GM21825 (cell line): Measurements from ENCODE around the gene PDXP.
A peak's percentile ranks its signal among the peaks of the same experiment; 100 is the strongest.
"Not testable (repeated sequence)": the region's sequence is repeated elsewhere in the genome, so short reads cannot be mapped to it uniquely, and the experiment has no call there.

Experiments
- ATAC-seq: cut with Tn5 transposase; IDR thresholded peaks from one replicate; pipeline ENCODE4 v1.9.1; 2021; ENCODE audit warnings: mild to moderate bottlenecking, moderate library complexity; ENCODE audit not compliant: unreplicated experiment

Gene PDXP, protein sequence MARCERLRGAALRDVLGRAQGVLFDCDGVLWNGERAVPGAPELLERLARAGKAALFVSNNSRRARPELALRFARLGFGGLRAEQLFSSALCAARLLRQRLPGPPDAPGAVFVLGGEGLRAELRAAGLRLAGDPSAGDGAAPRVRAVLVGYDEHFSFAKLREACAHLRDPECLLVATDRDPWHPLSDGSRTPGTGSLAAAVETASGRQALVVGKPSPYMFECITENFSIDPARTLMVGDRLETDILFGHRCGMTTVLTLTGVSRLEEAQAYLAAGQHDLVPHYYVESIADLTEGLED

DNA sequence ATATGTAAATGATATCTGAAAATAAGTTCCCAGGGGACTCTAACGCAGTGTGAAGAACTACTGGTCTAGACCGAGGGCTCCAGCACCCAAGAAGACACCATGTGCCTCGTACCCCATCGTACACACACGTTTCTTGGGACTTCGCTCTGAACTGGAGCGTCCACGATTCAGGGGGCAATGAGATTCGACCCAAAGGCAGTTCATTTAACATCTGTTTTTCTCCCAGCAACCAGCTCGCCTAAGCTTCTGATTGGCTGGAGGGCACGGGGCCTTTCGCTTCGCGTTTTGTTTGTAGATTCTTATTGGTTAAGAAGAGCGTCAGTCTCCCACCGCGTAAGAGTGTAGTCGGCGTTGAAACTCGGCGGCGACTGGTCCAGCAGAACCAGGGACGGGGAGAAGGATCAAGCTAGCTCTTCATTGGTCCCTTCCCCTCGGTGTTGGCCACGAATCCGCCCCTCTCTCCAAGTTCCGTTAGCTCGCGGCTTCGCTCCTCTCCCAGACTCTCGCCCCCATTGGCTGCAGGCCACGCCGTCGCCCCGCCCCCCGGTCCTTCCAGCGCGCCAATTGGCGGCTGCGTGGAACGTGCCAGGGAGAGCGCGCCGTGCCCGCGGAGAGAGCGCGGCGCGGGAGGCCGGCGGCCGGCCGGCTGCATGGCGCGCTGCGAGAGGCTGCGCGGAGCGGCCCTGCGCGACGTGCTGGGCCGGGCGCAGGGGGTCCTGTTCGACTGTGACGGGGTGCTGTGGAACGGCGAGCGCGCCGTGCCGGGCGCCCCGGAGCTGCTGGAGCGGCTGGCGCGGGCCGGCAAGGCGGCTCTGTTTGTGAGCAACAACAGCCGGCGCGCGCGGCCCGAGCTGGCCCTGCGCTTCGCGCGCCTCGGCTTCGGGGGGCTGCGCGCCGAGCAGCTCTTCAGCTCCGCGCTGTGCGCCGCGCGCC lies at the start of gene PDXP:
TSS of gene PDXP (plus strand) at position 591 of the 933 bp plus-strand sequence. CDS start at position 651, 60 bp downstream.
- ATAC-seq = peak; percentile 70

DNA sequence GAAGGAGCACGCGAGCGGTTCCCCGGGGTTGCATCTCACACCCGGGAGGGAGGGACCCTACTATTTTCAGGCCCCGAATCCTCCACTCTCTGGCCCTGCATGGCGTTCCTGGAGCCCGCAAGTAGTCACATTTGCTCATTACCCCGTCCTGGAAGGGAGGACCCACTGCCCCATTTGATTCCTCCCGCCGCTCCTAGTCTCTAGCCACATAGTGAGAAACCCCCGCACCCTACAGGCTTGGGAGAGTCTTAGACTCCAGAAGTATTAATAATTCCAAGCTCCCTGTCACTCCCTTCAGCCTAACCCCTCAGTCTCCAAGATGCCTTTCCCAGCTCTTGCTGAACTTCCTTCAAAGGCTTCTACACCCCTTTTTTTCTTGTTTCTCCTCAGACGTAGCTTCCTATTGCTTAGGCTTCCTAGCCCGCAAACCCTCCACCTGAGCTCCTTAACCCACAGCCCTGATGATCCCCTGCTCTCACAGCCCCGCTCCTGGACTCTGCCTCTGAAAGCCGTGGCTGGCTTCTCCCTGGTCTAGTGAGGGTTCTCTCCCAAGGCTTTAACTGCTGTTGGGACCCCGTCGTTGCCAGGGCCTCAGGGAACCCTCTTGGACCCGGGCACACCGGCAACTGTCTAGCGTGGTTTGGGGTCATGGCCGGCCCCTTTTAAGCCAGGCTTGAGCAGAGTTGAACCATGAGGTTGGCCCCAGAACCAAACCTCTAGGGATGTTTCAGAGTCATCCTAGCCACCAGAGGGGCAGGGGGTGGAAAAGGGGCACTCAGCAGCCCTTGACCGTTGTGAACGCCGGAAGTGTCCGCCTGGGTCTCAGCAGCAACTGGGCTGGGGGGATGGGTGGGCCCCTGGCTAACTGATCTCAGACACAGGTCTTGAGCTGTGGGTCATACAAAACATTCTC lies 49.0 kb upstream of the PDXP start:
- no peak for ATAC-seq

DNA sequence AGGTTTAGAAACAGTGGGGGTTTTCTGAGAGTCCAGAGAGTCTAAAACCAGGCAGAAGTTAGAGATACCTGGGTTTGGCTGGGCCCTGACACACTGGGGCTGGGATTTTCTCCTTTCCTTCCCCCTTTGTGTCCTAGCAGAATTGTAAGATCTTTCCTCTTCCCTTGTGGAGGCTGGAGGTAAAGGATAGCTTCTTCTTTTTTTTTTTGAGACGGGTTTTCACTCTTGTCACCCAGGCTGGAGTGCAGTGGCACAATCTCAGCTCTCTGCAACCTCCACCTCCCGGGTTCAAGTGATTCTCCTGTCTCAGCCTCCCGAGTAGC lies 48.4 kb upstream of the PDXP start:
- ATAC-seq = not testable (repeated sequence)

DNA sequence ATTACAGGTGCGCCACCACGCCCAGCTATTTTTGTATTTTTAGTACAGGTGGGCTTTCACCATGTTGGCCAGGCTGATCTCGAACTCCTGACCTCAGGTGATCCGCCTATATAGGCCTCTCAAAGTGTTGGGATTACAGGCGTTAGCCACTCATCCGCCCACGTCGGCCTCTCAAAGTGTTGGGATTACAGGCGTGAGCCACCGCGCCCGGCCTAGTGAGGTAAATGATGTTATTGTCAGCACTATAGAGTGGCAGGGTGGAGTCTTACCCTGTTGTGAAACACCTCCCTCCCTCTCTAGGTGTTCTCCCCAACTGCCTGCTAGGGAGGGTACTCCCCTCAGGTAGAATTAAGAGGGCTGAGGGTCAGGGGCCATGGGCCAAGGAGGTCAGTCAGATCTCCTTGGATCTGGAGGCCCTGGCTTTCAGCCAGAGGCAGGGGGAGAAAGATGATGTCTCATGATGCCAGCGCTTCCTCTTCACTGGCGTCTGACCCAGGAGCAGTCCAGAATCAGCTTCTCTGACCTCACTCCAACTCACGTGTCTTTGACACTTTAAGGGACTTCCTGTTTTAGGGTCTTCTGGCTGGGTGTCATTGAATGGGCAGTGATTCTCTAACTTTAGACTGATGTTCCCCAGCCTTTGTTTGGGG lies 47.9 kb upstream of the PDXP start:
- no peak for ATAC-seq

DNA sequence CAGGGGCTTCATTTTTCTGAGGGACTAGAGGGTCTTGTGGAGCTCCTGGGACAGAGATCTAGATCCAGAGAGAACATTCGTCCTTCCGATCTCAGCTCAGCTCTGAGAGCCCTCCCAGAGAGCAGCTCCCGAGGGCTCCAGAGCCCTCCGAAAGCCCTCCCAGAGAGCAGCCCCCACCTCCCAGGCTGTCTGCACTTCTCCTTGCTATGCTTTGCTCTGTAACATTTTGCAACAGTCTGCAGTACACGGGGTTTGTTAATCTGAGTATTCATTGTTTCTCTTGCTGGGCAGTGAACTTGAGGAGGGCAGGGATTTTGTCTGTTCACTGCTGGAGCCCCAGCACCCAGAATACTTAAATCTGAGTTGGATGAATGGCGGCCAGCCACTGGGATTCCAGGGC lies 47.3 kb upstream of the PDXP start:
- ATAC-seq = no peak

DNA sequence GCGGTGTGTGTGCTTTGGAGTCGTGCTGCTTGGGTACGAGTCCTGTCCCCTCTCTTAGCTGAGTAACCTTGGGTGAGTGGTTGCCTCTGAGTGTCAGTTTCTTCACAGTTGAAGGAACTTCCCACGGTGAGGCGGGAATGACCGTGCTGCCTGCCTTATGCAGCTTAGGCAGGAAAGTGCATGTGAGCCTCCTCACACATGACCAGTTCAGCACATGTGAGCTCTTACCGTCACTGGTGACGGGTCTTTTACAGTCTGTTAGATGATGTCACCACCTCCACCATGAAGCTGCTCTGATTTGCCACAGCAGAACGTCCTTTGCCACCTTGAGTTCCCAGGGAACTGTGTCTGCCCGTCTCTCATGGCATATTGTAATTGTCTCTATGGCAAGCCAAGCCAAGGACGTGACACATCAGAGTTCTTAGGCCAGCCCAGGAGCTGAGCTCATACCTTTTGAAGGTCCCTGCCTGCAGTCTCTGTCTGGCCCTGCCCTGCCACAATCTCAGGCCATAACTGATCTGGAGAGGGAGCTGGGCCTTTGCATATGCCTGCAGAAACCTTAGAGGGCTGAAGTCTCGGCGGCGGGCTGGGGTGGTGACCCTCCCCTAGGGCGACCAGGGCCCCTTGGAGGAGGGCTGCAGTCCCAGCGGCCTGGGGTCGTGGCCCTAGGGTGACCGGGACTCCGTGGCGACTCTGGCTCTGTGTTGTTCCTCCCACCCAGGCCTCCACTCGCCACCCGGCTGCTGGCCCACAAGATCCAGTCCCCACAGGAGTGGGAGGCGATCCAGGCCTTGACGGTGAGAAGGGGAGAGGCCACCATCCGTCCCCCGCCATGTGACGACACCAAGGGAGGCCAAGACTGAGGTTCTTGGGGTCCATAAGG lies 42.1 kb upstream of the PDXP start:
- no peak for ATAC-seq

DNA sequence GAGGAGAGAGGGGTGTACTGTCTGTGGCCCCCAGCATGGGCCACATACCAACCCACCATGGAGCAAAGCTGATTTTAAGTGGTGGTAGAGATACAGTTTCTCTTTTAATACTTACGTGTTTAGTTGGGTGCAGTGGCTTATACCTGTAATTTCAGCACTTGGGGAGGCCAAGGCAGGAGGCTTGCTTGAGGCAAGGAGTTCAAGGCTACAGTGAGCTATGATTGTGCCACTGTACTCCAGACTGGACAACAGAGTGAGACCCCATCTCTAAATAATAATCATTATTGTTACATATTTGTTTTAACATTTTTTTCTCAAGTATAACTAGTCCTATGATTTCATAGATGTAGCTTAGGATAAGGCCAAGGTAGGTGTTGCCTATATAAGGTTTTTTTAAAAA lies 41.1 kb upstream of the PDXP start:
- no peak for ATAC-seq

DNA sequence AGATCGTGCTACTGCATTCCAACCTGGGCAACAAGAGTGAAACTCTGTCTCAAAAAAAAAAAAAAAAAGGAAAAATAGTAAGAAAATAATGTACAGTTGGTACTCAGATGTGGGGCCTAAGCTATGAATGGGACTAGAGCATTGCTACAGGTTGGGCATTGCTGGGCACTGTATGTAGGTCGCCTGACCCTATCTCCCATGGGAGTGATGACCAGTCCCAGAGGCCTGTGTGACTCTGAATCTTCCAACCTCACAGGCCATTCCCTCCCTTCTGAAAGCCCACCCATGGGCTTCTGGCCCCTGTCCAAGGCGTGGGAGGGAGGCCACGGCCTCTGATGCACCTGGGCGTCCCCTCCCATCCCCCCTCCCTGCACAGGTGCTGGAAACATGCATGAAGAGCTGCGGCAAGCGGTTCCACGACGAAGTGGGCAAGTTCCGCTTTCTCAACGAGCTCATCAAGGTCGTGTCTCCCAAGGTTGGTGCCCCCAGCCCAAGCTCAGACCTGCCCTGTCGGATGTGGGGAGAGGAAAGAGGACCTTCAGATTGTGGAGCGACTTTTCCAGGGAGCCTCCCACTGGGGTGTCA lies 40.4 kb upstream of the PDXP start:
- ATAC-seq = no peak

DNA sequence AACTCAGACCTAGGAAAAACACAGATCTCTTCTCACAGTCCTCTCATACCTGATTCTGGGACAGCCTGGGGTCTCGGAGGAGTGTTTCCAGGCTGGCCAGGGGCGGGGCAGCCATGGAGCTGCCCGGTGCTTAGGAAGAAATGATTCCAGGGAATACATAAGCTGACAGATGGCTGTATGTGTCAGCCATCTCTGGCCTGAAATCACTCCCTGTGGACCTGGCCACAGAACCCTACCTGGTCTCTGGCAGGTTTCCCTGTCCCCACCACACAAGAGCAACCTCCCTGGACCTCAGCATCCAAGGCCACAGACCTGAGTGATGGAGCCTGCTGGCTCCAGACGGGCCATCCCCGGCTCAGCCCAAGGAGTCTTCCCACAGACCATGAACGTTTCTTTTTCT lies 39.8 kb upstream of the PDXP start:
- no peak for ATAC-seq

DNA sequence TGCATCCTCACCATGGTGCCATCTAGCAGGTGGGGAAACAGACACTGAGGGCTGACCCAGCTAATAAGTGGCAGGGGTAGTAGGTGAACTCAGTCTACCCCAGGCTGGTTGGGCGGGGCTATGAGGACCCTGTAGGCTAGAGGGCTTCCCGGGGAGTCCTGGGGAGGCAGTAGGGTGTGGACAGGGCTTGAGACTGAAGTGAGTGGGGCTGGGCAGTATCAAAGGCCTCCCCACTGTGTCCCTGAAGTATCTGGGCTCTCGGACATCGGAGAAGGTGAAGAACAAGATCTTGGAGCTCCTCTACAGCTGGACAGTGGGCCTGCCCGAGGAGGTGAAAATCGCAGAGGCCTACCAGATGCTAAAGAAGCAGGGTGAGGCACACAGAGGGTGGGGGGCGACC lies 38.5 kb upstream of the PDXP start:
- no peak for ATAC-seq

DNA sequence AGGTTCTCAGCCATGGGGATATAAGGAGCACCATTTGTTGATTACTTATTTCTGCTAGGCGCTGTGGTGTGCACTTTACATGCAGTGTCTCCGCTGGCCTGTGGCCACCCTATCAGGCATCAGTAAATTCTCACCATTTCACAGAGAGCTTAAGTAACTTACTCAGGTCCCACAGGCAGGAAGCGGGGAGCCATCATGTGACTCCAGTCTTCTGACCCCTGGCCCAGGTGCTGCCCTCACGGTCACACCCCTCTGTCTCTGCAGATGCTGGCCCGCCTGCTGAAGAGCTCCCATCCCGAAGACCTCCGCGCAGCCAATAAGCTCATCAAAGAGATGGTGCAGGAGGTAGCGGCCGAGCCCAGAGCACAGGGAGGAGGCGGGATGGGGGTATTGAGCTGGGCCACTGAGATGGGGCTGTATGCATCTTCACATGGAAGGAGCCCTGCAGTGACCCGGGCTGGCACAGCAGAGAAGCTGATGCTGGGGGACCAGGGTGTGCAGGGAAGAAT lies 37.1 kb upstream of the PDXP start:
- ATAC-seq = no peak

DNA sequence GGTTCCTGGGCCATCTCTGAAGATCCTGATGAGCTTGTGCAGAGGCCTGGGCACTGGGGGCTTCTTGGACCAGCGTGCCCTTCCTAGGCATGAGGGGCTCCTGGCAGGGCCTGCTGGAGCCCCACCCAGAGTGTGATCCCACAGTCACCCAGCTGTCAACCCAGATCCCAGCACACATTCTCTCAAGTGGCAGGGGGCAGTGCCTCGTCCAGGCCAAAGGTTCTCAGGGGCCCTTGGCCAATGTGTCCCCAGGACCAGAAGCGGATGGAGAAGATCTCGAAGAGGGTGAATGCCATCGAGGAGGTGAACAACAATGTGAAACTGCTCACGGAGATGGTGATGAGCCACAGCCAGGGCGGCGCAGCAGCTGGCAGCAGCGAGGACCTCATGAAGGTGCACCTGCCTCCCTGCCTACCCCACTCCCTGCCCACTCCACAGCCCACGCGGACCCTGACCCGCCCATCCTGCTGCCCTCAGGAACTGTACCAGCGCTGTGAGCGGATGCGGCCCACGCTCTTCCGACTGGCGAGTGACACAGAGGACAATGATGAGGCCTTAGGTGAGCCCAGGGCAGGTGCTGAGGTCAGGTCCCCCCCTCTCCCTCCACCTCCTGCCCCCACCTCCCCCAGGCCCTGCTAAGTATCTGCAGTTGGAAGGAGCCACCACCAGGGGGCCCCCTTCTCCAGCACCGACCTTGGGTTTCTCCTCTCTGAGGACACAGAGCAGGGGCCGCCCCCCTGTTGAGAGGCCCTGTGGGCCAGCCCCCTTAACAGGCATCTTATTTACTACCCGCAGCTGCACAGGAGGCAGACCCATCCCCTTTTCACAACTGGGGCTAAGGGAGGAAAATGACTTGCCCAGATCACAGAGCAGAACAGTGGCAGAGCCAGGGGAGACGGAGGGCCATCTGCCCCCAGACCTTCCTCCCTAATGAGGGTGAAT lies 35.2 kb upstream of the PDXP start:
- peak; percentile 42 for ATAC-seq

DNA sequence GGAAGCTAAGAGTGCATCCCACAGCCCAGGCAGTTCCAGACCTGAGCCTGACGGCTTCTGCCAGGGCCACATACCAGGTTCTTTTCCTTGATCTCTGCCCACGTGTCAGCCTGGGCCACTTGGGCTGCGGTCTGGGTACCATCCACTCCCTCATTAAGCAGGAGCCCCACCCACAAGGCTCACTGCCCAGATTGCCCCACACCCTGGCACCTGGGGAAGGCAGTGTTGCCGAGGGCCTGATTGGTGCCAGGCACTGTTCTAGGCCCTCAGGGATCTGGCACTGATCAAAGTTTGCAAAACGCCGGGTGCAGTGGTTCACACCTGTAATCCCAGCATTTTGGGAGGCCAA lies 34.5 kb upstream of the PDXP start:
- ATAC-seq = no peak

DNA sequence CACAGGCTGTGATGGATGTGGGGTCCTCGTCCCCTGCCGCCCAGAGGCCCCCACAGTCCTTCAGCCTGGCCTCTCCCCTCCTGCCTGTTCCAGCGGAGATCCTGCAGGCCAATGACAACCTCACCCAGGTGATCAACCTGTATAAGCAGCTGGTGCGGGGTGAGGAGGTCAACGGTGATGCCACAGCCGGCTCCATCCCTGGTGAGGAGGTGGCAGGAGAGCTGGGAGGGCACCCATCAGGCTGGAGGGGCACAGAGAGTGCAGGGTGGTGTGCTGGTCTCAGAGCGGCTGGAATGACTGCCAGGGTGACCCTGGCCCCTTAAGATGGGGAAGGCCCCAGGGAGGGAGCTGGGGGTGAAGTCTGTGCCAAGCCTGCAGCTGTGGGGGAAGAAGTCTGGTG lies 33.6 kb upstream of the PDXP start:
- ATAC-seq = no peak

DNA sequence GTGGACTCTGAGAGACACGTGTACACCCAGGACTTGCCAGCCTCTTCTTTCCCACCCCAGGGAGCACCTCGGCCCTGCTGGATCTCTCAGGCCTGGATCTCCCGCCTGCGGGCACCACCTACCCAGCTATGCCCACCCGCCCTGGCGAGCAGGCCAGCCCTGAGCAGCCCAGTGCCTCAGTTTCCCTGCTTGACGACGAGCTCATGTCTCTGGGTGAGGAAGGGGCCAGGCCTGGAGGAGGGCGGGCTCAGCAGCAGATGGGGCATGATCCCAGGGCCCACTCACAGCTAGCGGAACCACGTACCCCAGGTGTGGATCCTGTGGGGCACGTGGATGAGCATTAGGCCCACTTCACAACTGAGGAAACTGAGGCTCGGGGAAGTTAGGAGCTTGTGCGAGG lies 32.8 kb upstream of the PDXP start:
- ATAC-seq = no peak

DNA sequence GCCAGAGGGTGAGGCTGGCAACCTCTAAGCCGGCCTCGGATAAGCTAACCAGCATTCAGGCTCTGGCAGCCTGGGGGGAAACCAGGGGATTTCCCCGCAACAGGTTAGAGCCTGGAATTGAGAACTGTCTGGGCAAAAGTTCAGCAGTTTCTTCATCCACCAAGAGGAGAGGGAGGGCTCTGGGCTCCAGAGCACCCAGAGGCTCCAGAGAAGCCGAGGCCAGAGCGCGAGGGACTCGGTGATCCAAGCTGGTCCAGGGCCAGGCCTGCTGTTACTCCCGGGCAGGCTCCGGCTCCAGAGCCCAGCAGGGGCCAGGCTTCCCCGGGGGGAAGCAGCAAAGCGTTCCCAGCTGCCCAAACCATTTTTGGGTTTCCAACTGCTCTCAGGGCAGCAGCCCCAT lies 32.4 kb upstream of the PDXP start:
- ATAC-seq = no peak

DNA sequence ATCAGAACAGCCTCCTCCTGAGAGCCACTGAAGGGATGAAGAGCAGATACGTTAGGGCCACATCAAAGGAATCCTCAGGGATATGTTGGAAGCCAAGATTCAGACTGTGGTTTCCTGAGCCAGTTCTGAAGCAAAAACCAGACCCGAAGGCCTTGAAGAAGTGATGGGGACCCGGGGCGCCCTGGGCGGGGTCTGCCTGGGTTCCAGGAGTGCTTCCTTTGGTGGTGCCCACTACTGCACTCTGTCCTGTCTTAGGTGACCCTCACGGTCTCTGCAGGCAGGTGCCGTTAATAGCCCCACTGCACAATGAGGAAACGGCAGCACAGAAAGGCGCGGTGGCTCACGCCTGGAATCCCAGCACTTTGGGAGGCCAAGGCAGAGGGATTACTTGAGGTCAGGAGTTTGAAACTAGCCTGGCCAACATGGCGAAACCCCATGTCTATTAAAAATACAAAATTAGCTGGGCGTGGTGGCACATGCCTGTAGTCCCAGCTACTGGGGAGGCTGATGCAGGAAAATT lies 31.9 kb upstream of the PDXP start:
- no peak for ATAC-seq

DNA sequence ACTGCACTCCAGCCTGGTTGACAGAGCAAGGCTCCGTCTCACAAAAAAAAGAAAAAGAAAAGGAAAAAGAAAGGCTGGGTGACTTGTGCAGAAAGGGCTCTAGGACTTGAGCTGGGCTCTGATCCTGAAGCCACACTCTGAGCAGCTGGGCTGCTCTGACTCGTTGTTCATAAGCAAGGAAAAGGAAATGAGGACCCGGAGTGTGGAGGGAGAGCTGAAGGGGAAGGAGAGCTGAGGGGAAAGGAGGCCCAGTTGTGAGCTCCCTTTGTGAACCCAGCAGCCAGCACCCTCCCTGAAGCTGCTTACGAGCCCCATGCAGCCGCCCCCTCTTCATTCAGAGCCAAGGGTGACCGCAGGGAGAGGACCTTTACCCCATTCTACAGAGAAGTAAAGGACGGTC lies 31.4 kb upstream of the PDXP start:
- no peak for ATAC-seq
